ENCODE data around the gene HSD3B1. TPM values are rescaled to one million over a fixed set of nuclear protein-coding genes. Genes with fewer than 3 reads are reported as not detected.
"Not testable (repeated sequence)": the region's sequence is repeated elsewhere in the genome, so short reads cannot be mapped to it uniquely, and the experiment has no call there.

Gene HSD3B1
- total RNA-seq, 1 experiment from 2014 or later = not detected

- no peaks in the 10 kb centered on the region for H3K36me3 ChIP-seq (ENCODE audit: control insufficient read depth, insufficient read depth, low read length)
- no TSS peak for BruUV-seq (replicated peaks)
- POLR2A ChIA-PET = no interaction called here
- ATAC-seq (no peak), DNase-seq (ENCODE audit: low read depth, low spot score) (no peak)
- peaks cover 2% of the 10 kb centered on the region; the same call in 1 of the 2 replicates for H3K27me3 ChIP-seq (ENCODE audit: control insufficient read depth, insufficient read depth, low read length)
- no peak overlapping the region for H3K27ac ChIP-seq (ENCODE audit: low read length)
- CTCF ChIA-PET = no interaction called here
- no peaks in the 10 kb centered on the region for H3K4me1 ChIP-seq (ENCODE audit: control insufficient read depth, insufficient read depth, low read length)
- no peaks in the 10 kb centered on the region for H3K9me3 ChIP-seq (ENCODE audit: control insufficient read depth, insufficient read depth, low read depth, low read length)
- in situ Hi-C loops (cut with HindIII; ENCODE audit: low pct_unique_long_range_greater_than_20kb, low sequenced_read_pairs) = no loop called here
- H3K4me3 ChIP-seq (ENCODE audit: low read depth in 2 of 2, low read length in 2 of 2) = no peak overlapping the region
- TF ChIP-seq TCF7L2 (IDR thresholded peaks at IDR 0.05; ENCODE audit: low read depth, low read length) = no peak
- no peak for TF ChIP-seq CTCF (IDR thresholded peaks at IDR 0.05)
- TF ChIP-seq SIN3A (IDR thresholded peaks at IDR 0.05; ENCODE audit: borderline replicate concordance, insufficient read depth, low read depth, low read length) = no peak
- no peak for TF ChIP-seq REST (IDR thresholded peaks at IDR 0.05; ENCODE audit: insufficient read depth in 1 of 2, low read depth in 2 of 2, low read length in 1 of 2)
- intact Hi-C loops (cut with micrococcal nuclease; ENCODE audit: unreplicated experiment) = no loop called here
These were observed 43.4 kb downstream of the HSD3B1 start for GRCh38 chr1:119550381-119550780.

- Histone ChIP-seq H3K4me3 (ENCODE audit: low read depth in 2 of 2, low read length in 2 of 2) (no peak overlapping the region), H3K4me1 (ENCODE audit: control insufficient read depth, insufficient read depth, low read length) (no peaks in the 10 kb centered on the region), H3K27ac (ENCODE audit: low read length) (no peak overlapping the region), H3K36me3 (ENCODE audit: control insufficient read depth, insufficient read depth, low read length) (no peaks in the 10 kb centered on the region), H3K9me3 (ENCODE audit: control insufficient read depth, insufficient read depth, low read depth, low read length) (no peaks in the 10 kb centered on the region), H3K27me3 (ENCODE audit: control insufficient read depth, insufficient read depth, low read length) (no peaks in the 10 kb centered on the region; the same call in 1 of the 2 replicates)
- DNase-seq (ENCODE audit: low read depth, low spot score) = no peak
- TF ChIP-seq POLR2AphosphoS5 (IDR thresholded peaks at IDR 0.05; ENCODE audit: low read depth, low read length) = no peak
- no TSS peak for BruUV-seq (replicated peaks)
- CTCF ChIA-PET = no interaction called here
- in situ Hi-C loops (cut with HindIII; ENCODE audit: low pct_unique_long_range_greater_than_20kb, low sequenced_read_pairs) = no loop called here
- no peak for ATAC-seq
- POLR2A ChIA-PET = no interaction called here
- intact Hi-C loops (cut with micrococcal nuclease; ENCODE audit: unreplicated experiment) = no loop called here
These were observed 44.2 kb downstream of the HSD3B1 start for GRCh38 chr1:119551218-119551617.

GRCh38 chr1:119552656-119553055 is 45.6 kb downstream of the HSD3B1 start:
- H3K4me1 ChIP-seq (ENCODE audit: control insufficient read depth, insufficient read depth, low read length); H3K9me3 ChIP-seq (ENCODE audit: control insufficient read depth, insufficient read depth, low read depth, low read length); ATAC-seq; H3K4me3 ChIP-seq (ENCODE audit: low read depth in 2 of 2, low read length in 2 of 2); DNase-seq (ENCODE audit: low read depth, low spot score); H3K27ac ChIP-seq (ENCODE audit: low read length); CTCF ChIA-PET; H3K36me3 ChIP-seq (ENCODE audit: control insufficient read depth, insufficient read depth, low read length); in situ Hi-C loops (cut with HindIII; ENCODE audit: low pct_unique_long_range_greater_than_20kb, low sequenced_read_pairs); intact Hi-C loops (cut with micrococcal nuclease; ENCODE audit: unreplicated experiment); POLR2A ChIA-PET; BruUV-seq (replicated peaks); H3K27me3 ChIP-seq (ENCODE audit: control insufficient read depth, insufficient read depth, low read length): not testable (repeated sequence)

DNA sequence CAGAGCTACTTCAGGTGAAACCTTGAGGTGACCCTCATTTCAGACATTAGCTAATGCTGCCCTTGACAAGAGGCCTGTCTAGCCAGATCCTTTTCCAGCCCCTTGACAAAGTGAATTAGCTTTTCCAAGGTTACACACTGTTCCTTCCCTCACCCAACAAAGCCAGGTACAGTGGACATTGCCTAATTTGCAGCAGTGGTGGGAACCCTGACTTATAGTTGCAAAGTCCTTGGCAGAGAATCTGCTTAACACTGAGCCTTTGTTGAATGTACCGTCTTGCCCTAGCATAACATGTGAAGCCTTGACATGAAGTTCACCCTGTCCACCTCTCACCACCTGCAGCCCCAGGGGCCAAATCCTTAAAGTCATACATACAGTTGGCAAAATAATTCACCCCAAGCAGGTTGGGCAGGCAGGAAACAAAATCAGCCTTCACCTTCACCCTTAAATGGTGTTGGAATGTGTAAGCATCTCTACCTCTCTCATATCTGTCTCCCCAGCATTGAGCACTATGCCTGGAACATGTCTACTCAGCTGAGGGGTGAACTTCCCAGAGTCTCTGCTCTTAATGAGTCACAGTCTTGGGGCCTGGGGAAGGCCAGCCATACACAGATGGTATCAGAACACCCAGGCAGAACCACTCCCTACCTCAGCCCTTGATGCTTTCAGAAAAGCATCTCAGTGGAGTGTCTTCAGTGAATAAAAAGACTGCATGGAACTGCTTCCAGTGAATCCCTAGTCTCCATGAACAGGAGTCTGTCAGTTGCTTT is 46.5 kb downstream of the HSD3B1 start:
- CTCF ChIA-PET = not testable (repeated sequence)

More for the DNA sequence above, 46.5 kb downstream of the HSD3B1 start:
- H3K9me3 ChIP-seq (ENCODE audit: control insufficient read depth, insufficient read depth, low read depth, low read length); H3K27ac ChIP-seq (ENCODE audit: low read length); H3K4me3 ChIP-seq (ENCODE audit: low read depth in 2 of 2, low read length in 2 of 2); H3K36me3 ChIP-seq (ENCODE audit: control insufficient read depth, insufficient read depth, low read length); POLR2A ChIA-PET; DNase-seq (ENCODE audit: low read depth, low spot score); BruUV-seq (replicated peaks); ATAC-seq; in situ Hi-C loops (cut with HindIII; ENCODE audit: low pct_unique_long_range_greater_than_20kb, low sequenced_read_pairs); H3K4me1 ChIP-seq (ENCODE audit: control insufficient read depth, insufficient read depth, low read length); H3K27me3 ChIP-seq (ENCODE audit: control insufficient read depth, insufficient read depth, low read length); intact Hi-C loops (cut with micrococcal nuclease; ENCODE audit: unreplicated experiment): not testable (repeated sequence)
